ENCODE measurements around the gene MUC2.

The MUC2 gene

GRCh38 chr11:1087961-1088926 is 13.6 kb downstream of the MUC2 start:
- DNase-seq (ENCODE audit: low read depth in 2 of 2) = no peak

GRCh38 chr11:1088927-1089737 is 14.5 kb downstream of the MUC2 start:
- no peak for DNase-seq (ENCODE audit: low read depth in 2 of 2)

GRCh38 chr11:1089738-1090599 is 15.3 kb downstream of the MUC2 start:
- DNase-seq (ENCODE audit: low read depth in 2 of 2) = no peak

GRCh38 chr11:1090600-1091331 is 16.1 kb downstream of the MUC2 start:
- no peak for DNase-seq (ENCODE audit: low read depth in 2 of 2)

- DNase-seq (ENCODE audit: low read depth in 2 of 2) = no peak
Observed at GRCh38 chr11:1091332-1092083, 16.8 kb downstream of the MUC2 start.

GRCh38 chr11:1092145-1092670 is 17.5 kb downstream of the MUC2 start:
- DNase-seq (ENCODE audit: low read depth in 2 of 2) = no peak

GRCh38 chr11:1092919-1093318 is 18.2 kb downstream of the MUC2 start:
- no peak for DNase-seq (ENCODE audit: low read depth in 2 of 2)

- DNase-seq (ENCODE audit: low read depth in 2 of 2) = no peak
Observed at GRCh38 chr11:1099519-1100355, 25.1 kb downstream of the MUC2 start.

GRCh38 chr11:1100417-1101245 is 26.0 kb downstream of the MUC2 start:
- no peak for DNase-seq (ENCODE audit: low read depth in 2 of 2)

GRCh38 chr11:1101318-1102089 is 26.8 kb downstream of the MUC2 start:
- DNase-seq (ENCODE audit: low read depth in 2 of 2) = no peak

- DNase-seq (ENCODE audit: low read depth in 2 of 2) = no peak
Observed at GRCh38 chr11:1102221-1102971, 27.7 kb downstream of the MUC2 start.

- DNase-seq (ENCODE audit: low read depth in 2 of 2) = no peak
Observed at GRCh38 chr11:1102996-1103395, 28.3 kb downstream of the MUC2 start.

- no peak for DNase-seq (ENCODE audit: low read depth in 2 of 2)
Observed at GRCh38 chr11:1103401-1104360, 29.0 kb downstream of the MUC2 start.

- no peak for DNase-seq (ENCODE audit: low read depth in 2 of 2)
Observed at GRCh38 chr11:1104411-1105182, 29.9 kb downstream of the MUC2 start.

- no peak for DNase-seq (ENCODE audit: low read depth in 2 of 2)
Observed at GRCh38 chr11:1105183-1105565, 30.5 kb downstream of the MUC2 start.

Data from activated CD4-positive, alpha-beta T cell treated with anti-CD3 and anti-CD28 coated beads for 24 hours (primary cell).